Hepatocyte (in vitro differentiated cells): ENCODE data around the gene ATF4. TPM values are rescaled to one million over a fixed set of nuclear protein-coding genes. Genes with fewer than 3 reads are reported as not detected.

Source experiments
- DNase-seq: peaks from one replicate; pipeline ENCODE4 v3.0.0-alpha.2; 2016; ENCODE audit warnings: low spot score
- H2AFZ ChIP-seq: fragments of 200-600 bp; sonication (generic); 2 replicates; pipeline ENCODE4 v1.6.0; 2016; ENCODE audit warnings: antibody characterized with exemption, mild to moderate bottlenecking
- H3K27ac ChIP-seq: fragments of 200-600 bp; sonication (generic); 2 replicates; pipeline ENCODE4 v1.5.1; 2016; ENCODE audit warnings: mild to moderate bottlenecking
- H3K27me3 ChIP-seq: fragments of 200-600 bp; sonication (generic); 2 replicates; pipeline ENCODE4 v1.6.1; 2016
- H3K36me3 ChIP-seq: fragments of 200-600 bp; sonication (generic); replicated peaks from 2 replicates; pipeline ENCODE4 v1.5.1; 2016; ENCODE audit warnings: low read depth; ENCODE audit not compliant: insufficient read depth
- H3K4me1 ChIP-seq: fragments of 200-600 bp; sonication (generic); 2 replicates; pipeline ENCODE4 v1.5.1; 2016; ENCODE audit warnings: mild to moderate bottlenecking, moderate library complexity; ENCODE audit not compliant: insufficient read depth
- H3K4me2 ChIP-seq: fragments of 200-600 bp; sonication (generic); 2 replicates; pipeline ENCODE4 v1.6.0; 2016
- H3K4me3 ChIP-seq: fragments of 200-600 bp; sonication (generic); 2 replicates; pipeline ENCODE4 v1.5.1; 2016; ENCODE audit warnings: mild to moderate bottlenecking
- H3K79me2 ChIP-seq: fragments of 200-600 bp; sonication (generic); 2 replicates; pipeline ENCODE4 v1.6.0; 2017; ENCODE audit warnings: mild to moderate bottlenecking
- H3K9me2 ChIP-seq: fragments of 200-600 bp; sonication (generic); replicated peaks from 2 replicates; pipeline ENCODE4 v1.6.0; 2017; ENCODE audit warnings: mild to moderate bottlenecking; ENCODE audit not compliant: insufficient read depth
- H3K9me3 ChIP-seq: fragments of 200-600 bp; sonication (generic); 2 replicates; pipeline ENCODE4 v1.5.1; 2016; ENCODE audit warnings: low read depth, mild to moderate bottlenecking
- H4K20me1 ChIP-seq: fragments of 200-600 bp; sonication (generic); 2 replicates; pipeline ENCODE4 v1.6.0; 2016; ENCODE audit warnings: mild to moderate bottlenecking; ENCODE audit not compliant: insufficient read depth, poor library complexity, severe bottlenecking
- EZH2 ChIP-seq: fragments of 200-600 bp; sonication (generic); IDR thresholded peaks from 2 replicates; pipeline ENCODE4 v1.6.1; 2016; ENCODE audit warnings: antibody characterized with exemption, mild to moderate bottlenecking, borderline replicate concordance
- EZH2phosphoT487 ChIP-seq: fragments of 200-600 bp; sonication (generic); IDR thresholded peaks from one replicate; pipeline ENCODE4 v1.6.1; 2018; ENCODE audit warnings: antibody characterized with exemption, mild to moderate bottlenecking, low read depth, moderate library complexity; ENCODE audit not compliant: unreplicated experiment, severe bottlenecking
- WGBS: methylation state at CpG from one replicate; pipeline ENCODE4 v1.1.6; 2016; ENCODE audit warnings: low lambda C conversion rate; ENCODE audit errors: missing lambda C conversion rate; 5-methylcytosine and 5-hydroxymethylcytosine counted together
- polyA plus RNA-seq: library from polyadenylated mRNA; unstranded; fragments of >200 nt; fragmentation: Nextera tagmentation; extraction: Ambion mirVana; gene quantifications from 2 replicates; pipeline ENCODE4 v1.2.1, GENCODE V29; 2016
- total RNA-seq: library from RNA; depleted of rRNA; stranded (reverse); fragments of >200 nt; gene quantifications from 2 replicates; pipeline ENCODE4 v1.2.3, GENCODE V29; 2014
- TF ChIP-seq, protein P1 (sequence below): fragments of 200-600 bp; sonication (generic); IDR thresholded peaks from 2 replicates; pipeline ENCODE4 v1.5.1; 2016; ENCODE audit warnings: antibody characterized with exemption, mild to moderate bottlenecking; ENCODE audit not compliant: poor library complexity

Gene ATF4
- total and polyA plus RNA-seq, 2 experiments from 2014 or later: 144 to 231 TPM

DNA sequence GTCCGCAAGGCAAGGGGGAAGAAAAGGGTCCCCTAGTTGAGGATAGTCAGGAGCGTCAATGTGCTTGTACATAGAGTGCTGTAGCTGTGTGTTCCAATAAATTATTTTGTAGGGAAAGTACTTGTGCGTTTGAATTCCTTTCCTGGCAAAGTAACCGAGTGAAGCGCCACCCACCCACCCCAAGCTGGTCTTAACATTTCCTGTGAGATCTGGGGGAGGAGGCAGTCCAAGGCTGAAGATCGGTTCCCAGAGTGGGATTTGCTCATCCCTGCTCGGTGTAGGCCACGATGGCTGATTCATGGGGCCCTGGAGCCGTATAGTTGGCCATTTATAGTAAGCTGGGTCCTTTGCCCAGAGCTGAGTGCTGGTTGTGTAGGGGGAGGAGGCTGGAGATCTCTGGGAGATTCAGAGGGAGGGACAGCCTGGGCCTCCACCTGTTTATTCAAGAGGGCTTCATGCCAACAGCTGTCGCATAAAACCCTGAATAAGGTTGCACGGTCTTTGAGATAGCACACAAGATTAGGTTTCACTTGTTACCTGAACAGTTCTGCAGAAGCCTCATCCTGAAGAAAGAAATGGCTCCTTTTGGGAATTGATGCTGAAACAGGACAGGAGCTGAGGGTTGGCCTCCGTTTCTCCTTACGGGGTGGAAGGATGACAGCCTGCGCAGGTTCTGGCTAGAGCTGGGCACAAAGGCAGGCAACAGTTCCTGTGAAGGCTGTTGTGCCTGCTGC lies 2.4 kb downstream of the ATF4 start:
- Histone ChIP-seq H3K27ac (peak overlapping the region; percentile 99), H3K4me1 (peaks cover 30% of the 10 kb centered on the region), H4K20me1 (peaks cover 70% of the 10 kb centered on the region), H3K79me2 (peaks cover 57% of the 10 kb centered on the region), H3K9me3 (no peaks in the 10 kb centered on the region), H3K4me2 (peak overlapping the region; percentile 99), H3K27me3 (no peaks in the 10 kb centered on the region), H3K36me3 (peaks cover 9% of the 10 kb centered on the region), H3K9me2 (no peaks in the 10 kb centered on the region), H3K4me3 (peak overlapping the region; percentile 96), H2AFZ (no peak overlapping the region)
- no peak for DNase-seq
- 44% methylated on average over 14 of the region's 14 CpGs for WGBS
- TF ChIP-seq EZH2phosphoT487 (no peak), EZH2 (no peak)
- TF ChIP-seq, protein P1, sequence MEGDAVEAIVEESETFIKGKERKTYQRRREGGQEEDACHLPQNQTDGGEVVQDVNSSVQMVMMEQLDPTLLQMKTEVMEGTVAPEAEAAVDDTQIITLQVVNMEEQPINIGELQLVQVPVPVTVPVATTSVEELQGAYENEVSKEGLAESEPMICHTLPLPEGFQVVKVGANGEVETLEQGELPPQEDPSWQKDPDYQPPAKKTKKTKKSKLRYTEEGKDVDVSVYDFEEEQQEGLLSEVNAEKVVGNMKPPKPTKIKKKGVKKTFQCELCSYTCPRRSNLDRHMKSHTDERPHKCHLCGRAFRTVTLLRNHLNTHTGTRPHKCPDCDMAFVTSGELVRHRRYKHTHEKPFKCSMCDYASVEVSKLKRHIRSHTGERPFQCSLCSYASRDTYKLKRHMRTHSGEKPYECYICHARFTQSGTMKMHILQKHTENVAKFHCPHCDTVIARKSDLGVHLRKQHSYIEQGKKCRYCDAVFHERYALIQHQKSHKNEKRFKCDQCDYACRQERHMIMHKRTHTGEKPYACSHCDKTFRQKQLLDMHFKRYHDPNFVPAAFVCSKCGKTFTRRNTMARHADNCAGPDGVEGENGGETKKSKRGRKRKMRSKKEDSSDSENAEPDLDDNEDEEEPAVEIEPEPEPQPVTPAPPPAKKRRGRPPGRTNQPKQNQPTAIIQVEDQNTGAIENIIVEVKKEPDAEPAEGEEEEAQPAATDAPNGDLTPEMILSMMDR: no peak

DNA sequence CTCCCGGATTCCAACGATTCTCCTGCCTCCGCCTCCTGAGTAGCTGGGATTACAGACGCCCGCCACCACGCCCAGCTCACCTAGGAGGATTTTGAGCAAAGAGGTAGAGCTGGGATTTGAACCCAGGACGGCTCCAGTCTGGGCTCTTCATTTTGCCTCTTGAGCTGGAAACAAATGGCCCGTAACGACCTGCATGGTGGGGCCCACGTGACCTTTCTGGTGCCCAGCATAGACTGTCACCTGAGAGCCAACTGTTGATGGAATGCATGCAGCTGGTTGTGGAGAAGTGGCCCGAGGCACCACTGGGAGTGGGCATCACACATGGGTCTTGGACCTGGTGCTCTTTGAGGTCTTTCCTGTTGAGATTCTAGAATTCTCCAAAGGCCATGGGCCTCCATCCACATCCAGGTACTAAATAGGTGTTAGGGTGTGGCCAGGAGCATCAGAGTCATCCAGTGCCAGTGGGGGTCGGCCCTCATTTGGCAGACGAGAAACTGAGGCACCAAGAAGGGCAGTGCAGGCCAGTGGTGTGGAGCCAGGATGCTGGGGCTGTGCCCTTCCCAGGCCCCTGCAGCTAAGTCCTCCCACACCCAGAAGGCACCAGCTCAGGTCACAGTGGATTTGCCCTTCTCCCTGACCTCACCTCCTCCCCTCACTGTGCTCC lies 3.9 kb downstream of the ATF4 start:
- no peaks in the 10 kb centered on the region for H3K9me2 ChIP-seq
- no peaks in the 10 kb centered on the region for H3K9me3 ChIP-seq
- H3K79me2 ChIP-seq: peaks cover 55% of the 10 kb centered on the region
- peaks cover 83% of the 10 kb centered on the region for H4K20me1 ChIP-seq
- WGBS: 81% methylated on average over 13 of the region's 13 CpGs
- H2AFZ ChIP-seq: no peak overlapping the region
- peak overlapping the region; percentile 23 for H3K27ac ChIP-seq
- peak overlapping the region; percentile 99 for H3K4me2 ChIP-seq
- H3K36me3 ChIP-seq: peaks cover 9% of the 10 kb centered on the region
- no peak overlapping the region for H3K4me3 ChIP-seq
- TF ChIP-seq, protein P1: no peak
- TF ChIP-seq EZH2phosphoT487 (no peak), EZH2 (no peak)
- peaks cover 32% of the 10 kb centered on the region for H3K4me1 ChIP-seq
- H3K27me3 ChIP-seq: no peaks in the 10 kb centered on the region
- no peak for DNase-seq

DNA sequence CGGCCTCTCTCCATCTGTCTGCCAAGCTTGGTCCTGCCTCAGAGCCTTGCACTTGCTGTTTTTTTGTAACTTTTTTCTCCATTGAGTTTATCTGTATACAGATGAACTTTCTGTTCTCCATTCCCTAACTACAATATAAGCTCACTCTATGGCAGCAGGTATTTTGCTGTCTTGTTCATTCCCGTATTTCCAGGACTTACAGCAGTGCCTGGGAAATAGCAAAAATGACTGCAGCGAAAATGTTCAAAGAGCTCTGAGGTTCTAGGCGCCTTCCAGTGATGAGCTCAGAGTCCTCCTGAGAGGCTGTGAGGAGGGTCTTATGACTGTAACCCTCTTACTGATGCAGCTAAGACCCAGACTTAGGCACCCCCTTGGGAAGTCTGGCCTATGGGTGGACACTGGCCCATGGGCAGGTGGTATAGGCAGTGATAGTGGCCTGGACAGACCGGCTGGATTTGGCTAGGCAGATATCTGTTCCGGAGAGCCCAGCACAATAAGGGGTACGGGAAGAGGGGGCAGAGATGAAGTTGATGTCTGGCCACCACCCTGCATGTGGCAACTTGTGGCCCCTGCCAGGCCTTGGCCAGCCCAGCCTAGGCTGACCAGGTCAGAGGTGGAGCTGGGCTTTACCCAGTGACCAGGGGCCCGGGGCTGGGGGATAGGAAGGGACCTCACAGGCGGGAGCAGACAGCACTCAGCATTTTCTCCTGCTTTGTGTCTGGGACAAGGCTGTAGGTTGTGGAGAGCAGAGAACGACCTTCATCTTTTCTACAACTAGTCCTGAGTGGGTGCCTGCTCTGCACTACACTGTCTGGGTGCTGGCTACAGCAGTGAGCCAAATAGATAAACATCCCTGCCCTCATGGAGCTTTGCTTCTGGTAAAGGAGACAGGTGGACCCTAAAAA lies 4.6 kb downstream of the ATF4 start:
- Histone ChIP-seq H3K27me3 (no peaks in the 10 kb centered on the region), H3K27ac (peak overlapping the region; percentile 23), H3K36me3 (peaks cover 9% of the 10 kb centered on the region), H3K9me3 (no peaks in the 10 kb centered on the region), H3K9me2 (no peaks in the 10 kb centered on the region), H4K20me1 (peaks cover 83% of the 10 kb centered on the region), H3K79me2 (peaks cover 62% of the 10 kb centered on the region), H2AFZ (no peak overlapping the region), H3K4me2 (peak overlapping the region; percentile 99), H3K4me1 (peaks cover 36% of the 10 kb centered on the region), H3K4me3 (no peak overlapping the region)
- WGBS: 84% methylated on average over 10 of the region's 10 CpGs
- DNase-seq: no peak
- TF ChIP-seq EZH2phosphoT487: no peak
- no peak for TF ChIP-seq EZH2
- TF ChIP-seq, protein P1: no peak
